ENCODE measurements around the gene CYB5A.

GRCh38 chr18:74329688-74330205 lies 38.0 kb upstream of the CYB5A start:
- no peak for TF ChIP-seq CTCF (IDR thresholded peaks at IDR 0.05)
- TF ChIP-seq ZFX (IDR thresholded peaks at IDR 0.05; ENCODE audit: borderline replicate concordance), result no peak

Data from 22Rv1 (cell line).